Coronary artery (tissue), 2 donors: ENCODE results near the gene CTNNA2.

Source experiments
- DNase-seq: peaks from one replicate; pipeline ENCODE4 v3.0.0-alpha.2; 2017; ENCODE audit warnings: low spot score
- H3K27ac ChIP-seq, 2 donors: fragments of 200-600 bp; sonication (generic); one replicate each; pipeline ENCODE4 v1.5.1; 2016 to 2019
- H3K4me3 ChIP-seq: fragments of 200-600 bp; sonication (generic); 2 replicates; pipeline ENCODE4 v1.5.1; 2016; ENCODE audit warnings: mild to moderate bottlenecking, moderate library complexity
- CTCF ChIP-seq: fragments of 200-600 bp; sonication (generic); IDR thresholded peaks from one replicate; pipeline ENCODE4 v1.5.1; 2019; ENCODE audit warnings: antibody characterized with exemption

CTNNA2 gene

GRCh38 chr2:79862756-79863155 lies 349.9 kb downstream of the CTNNA2 start:
- Histone ChIP-seq H3K27ac (no peak overlapping the region), H3K4me3 (no peak overlapping the region)
- no peak for TF ChIP-seq CTCF
- no peak for DNase-seq

- no peak overlapping the region for H3K27ac ChIP-seq
- H3K4me3 ChIP-seq: no peak overlapping the region
- no peak for TF ChIP-seq CTCF
- DNase-seq: no peak
Measured at GRCh38 chr2:79872656-79873055, 359.8 kb downstream of the CTNNA2 start.

- no peak for DNase-seq
- H3K4me3 ChIP-seq: no peak overlapping the region
- H3K27ac ChIP-seq: no peak overlapping the region
- no peak for TF ChIP-seq CTCF
Measured at GRCh38 chr2:79874015-79874414, 361.2 kb downstream of the CTNNA2 start.

GRCh38 chr2:79876430-79876829 lies 363.6 kb downstream of the CTNNA2 start:
- no peak overlapping the region for H3K4me3 ChIP-seq
- no peak for DNase-seq
- TF ChIP-seq CTCF: no peak
- no peak overlapping the region for H3K27ac ChIP-seq

GRCh38 chr2:79882548-79882947 lies 369.7 kb downstream of the CTNNA2 start:
- no peak overlapping the region for H3K4me3 ChIP-seq
- no peak overlapping the region for H3K27ac ChIP-seq
- no peak for TF ChIP-seq CTCF
- no peak for DNase-seq

GRCh38 chr2:79887747-79888374 lies 375.0 kb downstream of the CTNNA2 start:
- H3K4me3 ChIP-seq: no peak overlapping the region
- no peak overlapping the region for H3K27ac ChIP-seq
- no peak for TF ChIP-seq CTCF
- no peak for DNase-seq

GRCh38 chr2:79892123-79892522 lies 379.3 kb downstream of the CTNNA2 start:
- no peak for TF ChIP-seq CTCF
- no peak overlapping the region for H3K27ac ChIP-seq
- DNase-seq: no peak
- no peak overlapping the region for H3K4me3 ChIP-seq
